NCI-H146 (cell line): Measurements from ENCODE around the gene ECSIT.

ENCODE experiments used
- DNase-seq: peaks from one replicate; lab custom pipeline; 2025; lab: John Stamatoyannopoulos, UW

Gene ECSIT

DNA sequence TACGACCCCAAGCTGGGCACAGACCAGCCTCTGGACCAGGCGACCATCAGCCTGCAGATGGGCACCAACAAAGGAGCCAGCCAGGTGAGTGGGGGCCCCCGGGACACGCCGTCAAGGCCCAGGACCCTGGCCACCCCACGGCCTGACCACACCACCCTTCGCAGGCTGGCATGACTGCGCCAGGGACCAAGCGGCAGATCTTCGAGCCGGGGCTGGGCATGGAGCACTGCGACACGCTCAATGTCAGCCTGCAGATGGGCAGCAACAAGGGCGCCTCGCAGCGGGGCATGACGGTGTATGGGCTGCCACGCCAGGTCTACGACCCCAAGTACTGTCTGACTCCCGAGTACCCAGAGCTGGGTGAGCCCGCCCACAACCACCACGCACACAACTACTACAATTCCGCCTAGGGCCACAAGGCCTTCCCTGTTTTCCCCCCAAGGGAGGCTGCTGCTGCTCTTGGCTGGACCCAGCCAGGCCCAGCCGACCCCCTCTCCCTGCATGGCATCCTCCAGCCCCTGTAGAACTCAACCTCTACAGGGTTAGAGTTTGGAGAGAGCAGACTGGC is 20.5 kb upstream of the ECSIT start:
- no peak for DNase-seq

DNA sequence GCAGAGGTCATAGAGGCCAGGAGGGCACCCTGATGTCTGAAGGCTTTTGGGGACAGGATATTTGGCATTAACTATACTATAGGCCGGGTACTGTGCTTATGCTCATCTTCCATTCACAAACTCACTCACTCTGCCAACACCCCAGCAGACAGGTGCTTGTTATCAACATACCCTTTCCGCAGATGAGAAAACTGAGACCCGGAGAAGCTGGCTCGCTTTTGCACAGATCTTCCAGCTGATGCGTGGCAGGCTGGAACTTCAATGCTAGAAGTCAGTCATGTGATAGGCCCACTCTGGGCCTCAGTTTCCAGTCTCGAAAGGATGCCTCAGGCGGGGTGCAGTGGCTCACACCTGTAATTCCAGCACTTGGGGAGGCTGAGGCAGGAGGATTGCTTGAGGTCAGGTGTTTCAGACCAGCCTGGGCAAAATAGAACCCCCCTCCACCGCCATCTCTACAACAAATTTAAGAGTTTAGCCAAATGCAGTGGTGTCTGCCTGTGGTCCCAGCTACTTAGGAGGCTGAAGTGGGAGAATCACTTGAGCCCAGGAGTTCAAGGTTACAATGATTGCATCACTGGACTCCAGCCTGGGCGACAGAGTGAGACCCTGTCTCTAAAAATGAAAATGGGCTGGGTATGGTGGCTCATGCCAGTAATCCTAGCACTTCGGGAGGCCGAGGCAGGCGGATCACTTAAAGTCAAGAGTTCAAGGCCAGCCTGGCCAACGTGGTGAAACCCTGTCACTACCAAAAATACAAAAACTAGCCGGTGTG is 19.2 kb upstream of the ECSIT start:
- DNase-seq: no peak

DNA sequence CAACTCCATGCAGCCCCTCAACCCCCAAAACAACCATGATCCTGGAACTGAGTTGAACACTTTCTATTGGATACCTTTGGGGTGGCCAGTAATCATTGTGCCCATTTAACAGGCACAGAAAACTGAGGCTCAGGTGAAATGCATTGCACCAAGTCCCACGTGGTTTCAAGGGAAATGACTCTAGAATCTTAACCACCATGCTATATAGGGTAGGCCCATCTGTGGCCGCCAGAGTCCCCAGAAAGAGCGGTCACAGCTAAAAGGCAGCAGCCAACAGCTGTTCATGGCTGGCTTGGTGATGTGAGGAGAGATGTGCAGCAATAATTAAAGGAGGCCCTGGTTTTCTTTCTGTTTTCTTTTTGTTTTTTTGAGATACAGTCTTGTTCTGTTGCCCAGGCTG is 12.3 kb upstream of the ECSIT start:
- DNase-seq: no peak

DNA sequence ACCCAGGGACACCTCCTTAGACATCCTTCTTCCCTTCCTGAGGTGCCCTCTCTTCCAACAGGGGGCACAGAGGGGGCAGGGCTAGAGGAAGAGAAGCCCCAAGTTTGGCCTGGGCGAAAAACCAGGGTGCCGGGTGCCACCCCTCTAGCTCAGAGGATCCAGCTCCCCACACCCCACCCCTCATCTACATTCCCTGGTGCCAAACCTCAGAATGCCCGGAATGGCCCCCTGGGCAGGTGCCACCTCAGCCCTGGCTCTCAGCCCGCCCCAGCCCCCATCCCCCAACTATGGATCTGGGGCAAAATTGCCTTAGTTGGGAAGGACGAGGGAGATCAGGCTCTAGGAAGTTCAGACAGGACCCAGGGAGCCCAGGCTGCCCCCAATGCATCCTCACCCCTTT is 11.7 kb upstream of the ECSIT start:
- no peak for DNase-seq

DNA sequence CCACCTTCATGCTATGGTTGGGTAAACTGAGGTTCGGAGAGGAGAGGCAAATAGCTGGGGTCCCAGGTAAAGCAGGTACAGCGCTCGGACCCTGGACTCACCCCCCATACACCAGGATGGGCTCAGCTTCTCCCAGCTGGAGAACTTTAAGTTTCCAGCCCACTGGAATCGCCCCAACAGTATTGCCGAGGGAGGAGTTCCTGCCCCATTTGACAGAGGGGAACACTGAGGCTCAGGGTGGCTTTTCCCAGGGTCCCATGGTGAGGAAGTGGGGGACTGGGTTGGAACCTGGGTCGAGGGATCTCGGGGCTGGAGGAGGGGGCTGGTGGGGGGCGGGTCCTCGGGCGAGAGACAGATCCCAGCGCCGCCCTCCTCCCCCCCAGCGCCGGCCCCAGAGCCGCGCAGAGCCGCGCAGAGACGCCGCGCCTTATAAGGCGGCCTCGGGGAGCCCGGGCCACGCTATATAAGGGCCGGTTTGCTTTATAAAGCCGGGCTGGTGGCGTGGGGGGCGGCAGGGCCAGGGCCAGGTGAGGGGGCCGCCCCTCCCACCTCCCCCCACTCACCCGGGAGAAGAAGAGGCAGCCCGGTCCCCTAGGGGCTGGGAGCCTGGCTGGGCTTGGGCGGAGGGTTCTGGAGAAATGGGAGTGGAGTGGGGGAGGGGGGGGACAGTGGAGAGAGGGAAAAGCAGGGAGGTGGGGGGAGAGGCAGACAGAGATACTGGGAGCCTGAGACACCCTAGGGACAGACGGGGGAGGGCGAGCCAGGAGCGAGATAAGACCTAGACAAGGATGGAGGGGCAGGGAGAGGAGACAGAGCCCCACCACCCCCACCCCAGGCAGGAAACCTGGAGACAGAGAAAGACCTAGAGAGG is 10.8 kb upstream of the ECSIT start:
- peak; percentile 41 for DNase-seq

DNA sequence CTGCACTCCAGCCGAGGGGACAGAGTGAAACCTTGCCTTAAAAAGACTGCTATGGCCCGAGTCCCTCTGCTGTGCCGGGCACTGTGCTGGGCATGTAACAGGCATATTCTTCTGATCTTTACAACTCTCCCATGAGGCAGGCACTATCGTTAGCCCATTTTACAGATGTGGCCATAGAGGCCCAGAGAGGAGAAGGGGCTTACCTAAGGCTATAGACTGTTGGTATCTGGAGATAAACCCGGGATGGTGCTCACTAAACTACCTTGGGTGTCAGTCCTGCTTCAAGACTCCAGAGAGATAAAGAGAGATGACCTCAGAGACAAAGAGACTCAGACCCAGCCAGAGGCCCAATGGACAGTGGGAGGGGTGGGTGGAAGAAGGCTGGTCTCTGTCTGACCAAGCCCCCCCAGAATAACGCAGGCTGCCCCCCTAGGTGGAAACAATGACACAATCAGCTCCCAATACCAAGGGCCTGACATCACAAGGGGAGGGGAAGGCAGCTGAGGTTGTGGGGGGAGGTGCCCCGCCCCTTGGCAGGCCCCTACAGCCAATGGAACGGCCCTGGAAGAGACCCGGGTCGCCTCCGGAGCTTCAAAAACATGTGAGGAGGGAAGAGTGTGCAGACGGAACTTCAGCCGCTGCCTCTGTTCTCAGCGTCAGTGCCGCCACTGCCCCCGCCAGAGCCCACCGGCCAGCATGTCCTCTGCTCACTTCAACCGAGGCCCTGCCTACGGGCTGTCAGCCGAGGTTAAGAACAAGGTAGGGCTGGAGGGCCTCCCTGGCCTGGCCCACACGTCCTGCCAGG is 9.5 kb upstream of the ECSIT start, which contains the start of gene CNN1:
CNN1 (plus strand) TSS at position 620 of the 805 bp plus-strand sequence; CDS start at position 697, 77 bp downstream.
- DNase-seq: no peak

DNA sequence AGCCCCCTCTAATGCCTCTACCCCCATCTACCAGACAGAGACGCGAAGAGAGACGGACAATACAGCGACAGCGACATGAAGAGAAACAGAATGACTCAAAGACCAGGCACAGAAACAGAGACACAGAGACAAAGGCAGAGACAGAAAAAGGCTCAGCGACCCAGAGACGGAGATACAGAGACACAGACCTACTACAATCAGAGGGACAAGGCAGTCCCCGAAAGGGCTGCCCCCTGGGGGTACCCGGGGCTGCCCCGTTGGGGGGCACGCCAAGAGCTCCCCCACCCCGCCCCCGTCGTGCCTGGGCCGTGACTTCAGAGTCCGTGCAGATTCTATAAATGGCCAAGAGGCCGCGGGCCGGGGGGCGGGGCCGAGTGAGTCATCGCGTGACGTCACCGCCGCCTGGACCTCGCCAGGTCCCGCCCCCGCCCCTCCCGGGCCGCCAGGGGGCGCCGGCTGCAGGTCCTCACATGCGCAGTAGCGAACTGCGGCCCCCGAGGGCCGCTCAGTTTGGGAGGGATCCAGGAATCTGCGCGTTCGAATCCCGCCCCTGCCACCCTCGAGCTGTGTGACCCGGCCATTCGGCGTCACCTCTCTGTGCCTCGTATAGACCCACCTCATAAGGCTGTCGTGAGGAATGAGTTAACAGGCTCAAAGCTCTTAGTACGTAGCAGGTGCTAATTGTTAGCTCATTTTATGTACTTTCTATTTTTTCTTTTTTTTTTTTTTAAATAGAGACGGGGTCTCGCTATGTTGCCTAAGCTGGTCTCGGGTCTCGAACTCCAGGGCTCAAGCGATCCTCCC is 7.1 kb upstream of the ECSIT start:
- peak; percentile 90 for DNase-seq

DNA sequence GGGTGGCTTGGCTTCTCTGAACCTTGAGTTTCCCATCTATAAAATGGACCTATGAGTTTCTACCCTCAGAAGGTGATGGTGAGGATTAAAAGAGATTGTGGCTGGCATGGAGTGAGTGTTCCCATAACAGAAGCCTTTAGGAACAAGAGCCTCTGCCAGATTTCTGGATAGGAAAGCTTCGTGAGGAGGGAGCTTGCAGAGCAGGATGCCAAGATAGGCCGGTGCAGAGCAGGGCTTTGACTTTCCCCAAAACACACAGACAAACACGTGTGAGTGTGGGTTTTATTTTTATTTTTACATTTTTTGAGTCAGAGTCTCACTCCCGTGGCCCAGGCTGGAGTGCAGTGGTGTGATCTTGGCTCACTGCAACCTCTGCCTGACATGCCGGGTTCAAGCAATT is 6.0 kb upstream of the ECSIT start:
- no peak for DNase-seq

DNA sequence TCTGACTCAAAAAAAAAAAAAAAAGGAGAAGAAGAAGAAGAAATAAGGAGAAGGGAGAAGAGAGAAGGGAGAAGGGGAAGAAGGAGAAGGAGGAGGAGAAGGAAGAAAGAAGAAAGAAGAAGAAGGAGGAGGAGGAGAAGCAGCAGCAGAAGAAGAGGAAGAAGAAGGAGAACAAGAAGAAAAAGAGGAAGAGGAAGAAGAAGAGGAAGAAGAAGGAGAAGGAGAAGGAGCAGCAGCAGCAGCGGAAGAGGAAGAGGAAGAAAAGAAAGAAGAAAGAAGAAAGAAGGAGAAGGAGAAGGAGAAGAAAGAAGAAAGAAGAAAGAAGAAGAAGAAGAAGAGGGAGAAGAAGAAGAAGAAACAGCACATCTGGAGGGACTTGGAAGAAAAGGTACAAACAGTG is 5.6 kb upstream of the ECSIT start:
- DNase-seq: no peak

DNA sequence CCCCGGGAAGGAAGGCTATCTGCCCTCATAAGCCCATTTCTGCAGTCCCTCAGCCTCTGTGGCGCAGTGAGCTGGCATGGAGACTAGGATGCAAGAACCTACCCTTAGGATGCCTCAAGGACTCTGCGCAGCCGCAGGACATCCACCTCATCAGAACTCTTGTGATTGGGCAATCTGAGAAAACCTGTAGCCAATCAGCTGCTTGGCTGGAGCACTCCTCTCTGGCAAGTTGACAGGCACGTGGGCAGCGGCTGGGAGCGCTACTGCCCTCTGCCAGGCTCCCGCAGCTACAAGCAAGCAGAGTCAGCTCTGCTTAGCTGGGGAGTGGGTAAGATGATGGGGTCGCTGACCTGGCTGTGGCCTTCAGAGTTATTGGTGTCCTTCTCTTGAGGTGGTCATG is 1.5 kb upstream of the ECSIT start:
- peak; percentile 97 for DNase-seq

DNA sequence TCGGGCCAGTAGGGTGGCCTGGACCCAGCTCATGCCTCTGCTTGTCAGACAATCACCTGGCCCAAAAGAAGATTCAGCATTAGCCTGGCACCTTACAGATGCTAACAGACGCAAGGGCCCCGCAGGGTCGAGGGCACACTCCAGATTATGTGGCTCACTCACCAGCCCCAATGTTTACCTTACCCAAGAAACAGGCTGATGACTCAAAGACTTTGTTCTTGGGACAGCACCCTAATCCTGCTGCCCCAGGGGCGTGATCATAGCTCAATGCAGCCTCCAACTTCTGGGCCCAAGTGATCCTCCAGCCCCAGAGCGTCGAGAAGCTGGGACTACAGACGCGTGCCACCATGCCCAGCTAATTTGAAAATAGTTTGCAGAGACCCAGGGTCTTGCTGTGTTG is 9.8 kb downstream of the ECSIT start:
- no peak for DNase-seq

DNA sequence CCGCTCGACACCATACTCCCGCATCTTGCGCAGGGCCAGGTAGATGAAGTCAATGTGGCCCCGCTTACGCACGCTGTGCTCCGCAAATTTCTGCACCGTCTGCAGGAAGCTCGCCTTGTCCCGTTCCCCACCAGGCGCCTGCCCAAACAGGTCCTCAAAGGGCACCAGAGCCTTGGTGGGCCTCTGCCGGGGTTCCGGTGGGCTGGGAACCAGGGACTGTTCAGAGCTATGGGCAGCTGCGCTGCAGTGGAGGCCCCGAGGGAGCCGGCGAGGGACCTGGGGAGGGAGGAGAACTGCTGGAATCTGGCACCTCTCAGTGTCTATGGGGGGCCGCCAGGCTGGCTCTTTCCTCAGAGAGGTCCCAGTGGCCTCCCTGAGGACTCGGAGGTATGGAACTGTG is 15.0 kb downstream of the ECSIT start:
- no peak for DNase-seq

DNA sequence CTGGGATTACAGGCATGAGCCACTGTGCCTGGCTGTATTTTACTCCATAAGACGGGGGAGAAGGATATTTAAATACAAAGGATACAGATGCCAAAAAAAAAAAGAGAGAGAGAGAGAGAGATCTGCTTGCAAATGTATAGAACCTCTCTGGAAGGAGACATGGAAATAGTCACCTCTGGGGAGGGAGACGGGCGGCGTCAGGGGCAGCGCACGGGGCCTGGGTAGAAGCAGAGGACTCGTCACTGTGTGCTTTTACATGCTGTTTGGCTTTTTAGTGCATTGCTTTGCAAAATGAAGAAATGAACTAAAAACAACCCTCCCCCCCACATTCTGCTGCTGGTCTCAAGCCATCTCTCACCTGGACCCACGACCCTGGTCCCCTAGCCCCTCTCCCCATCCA is 18.5 kb downstream of the ECSIT start:
- no peak for DNase-seq

DNA sequence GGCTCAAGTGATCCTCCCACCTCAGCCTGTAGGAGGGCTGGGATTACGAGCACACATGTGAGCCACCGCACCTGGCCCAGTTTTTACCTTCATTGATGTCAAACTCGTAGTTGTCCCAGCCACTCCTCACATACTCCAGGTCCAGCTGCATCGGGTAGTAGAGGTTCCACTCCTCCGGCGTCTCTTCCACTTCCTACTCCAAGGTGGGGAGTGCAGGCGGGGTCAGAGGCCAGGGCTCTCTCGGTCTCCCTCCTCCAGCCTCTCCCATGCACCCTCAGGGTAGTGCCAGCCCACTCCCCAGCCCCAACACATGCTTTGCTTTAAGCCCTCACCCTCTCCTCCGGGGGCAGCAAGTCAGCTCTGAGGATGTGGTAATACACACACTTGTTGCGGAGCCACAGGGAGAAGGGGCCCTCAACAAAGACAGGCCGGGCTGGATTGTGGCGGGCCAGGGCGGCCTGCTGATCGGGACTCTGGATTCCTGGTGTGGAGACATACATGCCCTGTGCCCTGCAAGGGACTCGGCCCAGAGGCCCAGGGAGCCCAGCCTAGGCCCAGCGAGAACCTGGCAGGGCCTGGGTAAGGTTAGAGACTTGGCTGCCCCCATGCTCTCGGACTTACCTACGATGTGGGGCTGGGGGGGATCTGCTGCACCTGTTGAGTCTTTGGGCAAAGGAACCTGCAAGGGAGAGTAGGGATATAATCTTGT is 21.4 kb downstream of the ECSIT start:
- no peak for DNase-seq

DNA sequence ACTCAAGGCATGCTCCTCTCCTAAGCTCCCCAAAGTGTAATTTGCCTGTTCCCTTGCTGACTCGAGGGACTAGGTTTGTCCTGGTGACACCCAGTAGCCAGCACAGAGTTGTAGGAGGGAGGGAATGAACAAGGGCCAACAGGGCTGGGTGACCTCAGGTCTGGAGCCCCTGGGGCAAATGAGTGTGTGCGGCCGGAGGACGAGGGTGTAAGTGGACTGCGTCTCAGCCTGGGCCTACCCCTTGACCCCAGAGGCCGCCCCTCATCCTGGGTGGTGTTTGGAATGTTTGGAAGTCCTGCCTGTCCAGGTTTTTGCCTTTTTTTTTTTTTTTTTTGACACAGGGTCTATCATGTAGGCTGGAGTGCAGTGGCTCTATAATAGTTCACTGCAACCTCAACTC is 22.0 kb downstream of the ECSIT start:
- DNase-seq: no peak

DNA sequence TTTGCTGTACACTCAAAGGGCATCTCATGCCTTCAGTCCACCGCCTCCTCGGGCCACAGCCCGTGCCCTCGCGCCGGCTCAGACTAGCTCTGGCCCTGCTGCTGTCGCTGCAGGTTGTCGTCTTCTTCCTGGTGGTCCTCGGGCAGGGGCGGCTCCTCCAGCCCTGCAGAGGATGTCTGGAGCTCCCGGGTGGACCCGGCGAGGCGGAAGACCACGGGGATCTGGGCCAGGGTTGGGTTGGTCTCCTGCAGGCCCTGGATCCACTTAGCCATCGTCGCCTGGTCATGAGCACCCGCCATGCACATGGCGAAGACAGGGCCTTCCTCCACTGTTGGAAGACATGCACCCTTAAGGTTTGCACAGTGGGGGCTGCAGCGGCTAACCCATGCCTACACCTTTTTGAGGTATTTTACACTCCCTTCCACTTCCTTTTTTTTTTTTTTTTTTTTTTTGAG is 22.8 kb downstream of the ECSIT start:
- peak; percentile 82 for DNase-seq

DNA sequence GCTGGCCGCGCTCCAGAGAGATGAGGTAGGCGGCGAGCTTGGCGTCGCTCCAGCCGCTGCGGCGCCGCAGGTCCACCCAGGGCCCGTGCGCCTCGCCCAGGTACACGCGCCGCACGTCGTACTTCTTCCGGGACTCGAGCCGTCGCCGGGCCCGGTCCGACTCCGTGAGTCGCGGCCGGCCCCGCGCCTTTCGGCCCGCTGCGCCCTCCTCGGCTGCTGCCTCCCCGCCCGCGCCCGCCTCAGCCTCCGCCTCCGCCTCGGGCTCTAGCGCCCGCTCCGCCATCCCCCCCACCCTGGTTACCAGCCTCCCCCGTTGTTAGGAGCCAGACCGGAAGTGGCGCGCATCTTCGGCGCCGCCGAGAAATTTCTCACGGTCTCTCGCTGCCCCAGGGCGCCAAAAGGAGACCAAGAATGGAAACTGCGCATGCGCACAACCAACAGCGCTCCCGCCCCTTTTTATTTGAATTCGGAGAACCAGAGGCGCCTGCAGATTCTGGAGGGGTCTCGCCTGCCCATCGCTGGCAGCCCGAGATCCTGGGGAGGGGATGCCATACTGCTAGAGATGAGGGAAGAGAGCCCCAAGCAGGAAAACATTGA is 23.3 kb downstream of the ECSIT start, which contains the start of gene ZNF653:
ZNF653 (minus strand) TSS at position 336 of the 597 bp plus-strand sequence; CDS start at position 283, 53 bp downstream.
- DNase-seq: peak; percentile 98

DNA sequence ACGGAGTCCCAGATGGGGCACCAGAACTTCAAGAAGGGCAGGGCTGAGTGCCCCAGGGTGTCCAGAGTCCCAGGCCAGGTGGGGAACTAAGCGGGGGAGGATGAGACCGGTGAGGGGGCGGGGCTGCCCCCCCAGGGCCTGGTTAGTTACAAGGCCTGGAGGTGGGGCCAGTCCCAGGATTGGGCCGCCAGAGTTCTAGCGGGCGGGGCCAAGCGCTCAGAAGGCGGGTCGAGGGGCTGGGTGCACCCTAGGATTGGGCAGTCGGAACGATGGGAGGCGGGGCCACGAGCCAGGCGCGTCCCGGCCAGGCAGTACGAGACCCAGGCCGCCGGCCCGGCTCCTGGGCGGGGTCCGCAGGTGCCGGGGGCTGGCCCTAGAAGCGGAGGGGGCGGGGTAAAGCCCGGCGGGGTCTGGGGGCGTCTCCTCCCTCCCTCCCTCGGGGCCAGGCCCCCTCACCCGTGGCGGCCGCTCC is 23.9 kb downstream of the ECSIT start:
- DNase-seq: peak; percentile 98

DNA sequence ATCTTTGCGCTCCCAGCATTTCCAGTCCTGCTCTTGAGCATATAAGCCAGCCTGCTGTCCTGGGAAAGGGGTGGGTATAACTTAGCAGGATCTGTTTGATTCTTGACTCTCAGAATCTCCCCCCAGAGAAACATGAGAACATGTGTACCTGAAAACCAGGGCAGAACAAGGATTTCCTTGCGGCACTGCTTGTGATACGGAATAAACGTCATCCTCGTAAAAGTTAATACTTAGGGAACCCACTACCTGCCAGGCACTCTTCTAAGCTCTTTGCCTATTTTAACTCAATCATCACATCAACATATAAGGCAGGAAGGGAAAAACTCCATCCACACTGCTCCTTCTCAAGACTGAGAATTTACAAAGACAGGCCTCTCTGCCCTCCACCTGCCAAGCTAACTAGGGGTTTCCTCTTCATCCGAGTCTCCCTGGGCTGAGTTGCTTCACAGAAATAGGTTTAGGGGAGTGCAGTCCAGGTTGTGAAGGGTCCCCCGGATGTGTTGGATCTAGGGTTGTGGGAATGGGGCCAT is 24.4 kb downstream of the ECSIT start:
- no peak for DNase-seq
